ENCODE data around the gene LNPEP.

- TF ChIP-seq CTCF (IDR thresholded peaks at IDR 0.05), result no peak
- no peak for TF ChIP-seq POLR2A (IDR thresholded peaks at IDR 0.05)
Observed at GRCh38 chr5:96913233-96913632, 22.6 kb upstream of the LNPEP start.

Measured in Peyer's patch (tissue), 4 donors.